ENCODE measurements around the gene TPK1.

GRCh38 chr7:144769352-144769751 is 66.5 kb downstream of the TPK1 start:
- TF ChIP-seq TBP (IDR thresholded peaks at IDR 0.05; ENCODE audit: low read depth, low read length) = no peak
- TF ChIP-seq GTF2F1 (IDR thresholded peaks at IDR 0.05; ENCODE audit: borderline replicate concordance, low read depth, low read length) = no peak
- no peak for TF ChIP-seq CTCF (IDR thresholded peaks at IDR 0.05; ENCODE audit: control extremely low read depth in 1 of 3, insufficient read depth in 1 of 3, low read depth in 1 of 3, low read length in 3 of 3)
- no peak for TF ChIP-seq POLR2A (IDR thresholded peaks at IDR 0.05; ENCODE audit: control extremely low read depth in 1 of 2, low read depth in 2 of 2, low read length in 2 of 2)
- no peak for TF ChIP-seq RAD21 (IDR thresholded peaks at IDR 0.05 in 1 of 2, conservative IDR thresholded peaks at IDR 0.05 in 1 of 2; ENCODE audit: low read depth in 2 of 2, low read length in 2 of 2)
- TF ChIP-seq TAF1 (IDR thresholded peaks at IDR 0.05; ENCODE audit: low read depth, low read length) = no peak

All from H1 (cell line).